ENCODE data around the gene MRPS10. TPM values are rescaled to one million over a fixed set of nuclear protein-coding genes. Genes with fewer than 3 reads are reported as not detected.
"Not testable (repeated sequence)": the region's sequence is repeated elsewhere in the genome, so short reads cannot be mapped to it uniquely, and the experiment has no call there.

Gene MRPS10
- total RNA-seq, 1 experiment from 2014 or later: 62.1 TPM

DNA sequence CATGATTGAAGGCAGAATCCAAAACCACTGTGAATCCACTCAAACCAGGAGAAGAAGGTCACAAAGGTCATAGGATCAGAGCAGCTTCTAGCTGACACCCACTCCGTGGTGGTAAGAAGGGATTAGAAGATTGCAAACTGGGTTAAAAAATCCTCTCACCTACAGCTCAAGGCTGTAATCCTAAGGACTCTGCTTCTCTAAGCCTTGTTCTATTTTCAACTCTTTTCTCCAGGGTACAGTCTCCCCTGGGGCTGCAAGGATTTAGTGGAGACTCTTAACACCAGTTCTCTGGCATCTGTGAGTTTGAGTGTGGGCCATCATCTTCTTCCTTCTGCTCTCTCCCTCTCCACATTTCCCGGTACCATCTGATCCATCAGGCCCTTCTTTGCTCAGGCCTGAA, 44.6 kb downstream of the MRPS10 start, which contains the start of gene GUCA1A:
Gene GUCA1A (plus strand): TSS at position 264 of the 400 bp plus-strand sequence. CDS start 250 bp downstream, outside the sequence.
- no TSS peak for BruUV-seq (replicated peaks)
- no peaks in the 10 kb centered on the region for H3K9me3 ChIP-seq (ENCODE audit: control insufficient read depth in 1 of 2, insufficient read depth in 1 of 2, low read depth in 1 of 2, low read length in 2 of 2)
- H3K4me2 ChIP-seq (ENCODE audit: low read length): no peak within 1 kb of the TSS
- no peaks in the 10 kb centered on the region for H3K79me2 ChIP-seq (ENCODE audit: insufficient read depth, low read length)
- intact Hi-C loops (cut with micrococcal nuclease): no loop called here
- DNase-seq (ENCODE audit: low read depth, low spot score): no peak
- no peak within 1 kb of the TSS for H2AFZ ChIP-seq (ENCODE audit: low read depth, low read length, poor library complexity, severe bottlenecking)
- no peak for ATAC-seq
- ChIA-PET RAD21 (ENCODE audit: low non-redundant PET in 1 of 2, low total read pairs in 2 of 2, uncharacterized antibody in 2 of 2, unreplicated experiment in 2 of 2) (no interaction called here), POLR2A (no interaction called here), CTCF (no interaction called here)
- no peaks in the 10 kb centered on the region for H3K4me1 ChIP-seq (ENCODE audit: control insufficient read depth in 1 of 2, insufficient read depth in 2 of 2, low read length in 2 of 2)
- H3K4me3 ChIP-seq (replicated peaks in 1 of 2; ENCODE audit: low read depth in 1 of 2, low read length in 2 of 2): no peak within 1 kb of the TSS
- H3K27me3 ChIP-seq (ENCODE audit: insufficient read depth, low read length): no peaks in the 10 kb centered on the region
- no peaks in the 10 kb centered on the region for H3K36me3 ChIP-seq (ENCODE audit: control insufficient read depth in 1 of 2, insufficient read depth in 2 of 2, low read length in 2 of 2)
- no peak for TF ChIP-seq ZFX (IDR thresholded peaks at IDR 0.05)
- no peak for TF ChIP-seq JUND (IDR thresholded peaks at IDR 0.05)
- TF ChIP-seq SP1 (IDR thresholded peaks at IDR 0.05; ENCODE audit: low read depth): no peak
- no peak for TF ChIP-seq TCF7L2 (IDR thresholded peaks at IDR 0.05; ENCODE audit: borderline replicate concordance, extremely low read depth, insufficient read depth, insufficient read length)
- TF ChIP-seq SRF (IDR thresholded peaks at IDR 0.05; ENCODE audit: low read depth): no peak
- no peak for TF ChIP-seq ELF1 (IDR thresholded peaks at IDR 0.05; ENCODE audit: borderline replicate concordance, low read depth)
- H4K20me1 ChIP-seq (ENCODE audit: insufficient read depth): no peaks in the 10 kb centered on the region
- no peak within 1 kb of the TSS for H3K27ac ChIP-seq (ENCODE audit: low read depth, low read length)
- H3K9me2 ChIP-seq (ENCODE audit: insufficient read depth): no peaks in the 10 kb centered on the region
- no peak within 1 kb of the TSS for H3K9ac ChIP-seq (ENCODE audit: low read length)

DNA sequence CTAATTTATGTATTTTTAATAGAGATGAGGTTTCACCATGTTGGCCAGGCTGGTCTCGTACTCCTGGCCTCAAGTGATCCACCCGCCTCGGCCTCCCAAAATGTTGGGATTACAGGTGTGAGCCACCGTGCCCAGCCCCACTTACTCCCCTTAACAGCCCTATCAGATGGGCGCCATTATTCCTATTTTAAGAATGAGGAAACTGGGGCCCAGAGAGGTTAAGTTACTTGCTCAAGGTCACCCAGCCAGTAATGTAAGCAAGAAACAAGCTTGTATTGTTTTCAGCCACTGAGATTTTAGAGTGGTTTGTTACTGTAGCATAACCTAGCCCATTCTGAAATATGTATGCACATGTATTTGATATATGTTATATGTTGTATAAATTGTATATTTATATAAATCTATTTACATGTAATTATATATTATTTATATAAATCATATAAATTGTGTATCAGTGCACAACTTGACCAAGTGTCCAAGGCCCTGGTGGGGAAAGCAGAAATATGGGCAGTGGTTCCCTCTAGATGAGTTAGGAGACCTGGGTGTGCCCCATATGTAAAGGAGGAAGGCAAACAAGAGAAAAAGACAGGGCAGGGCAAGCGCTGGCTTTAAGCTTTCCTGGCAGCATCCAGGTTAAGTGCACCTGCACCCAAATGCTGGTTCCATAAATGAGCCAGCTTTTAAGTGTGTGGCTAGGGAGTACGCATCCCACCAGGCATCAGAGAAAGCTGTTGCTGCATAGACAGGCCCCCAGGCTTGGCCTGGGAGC, 45.7 kb downstream of the MRPS10 start:
- H3K9me3 ChIP-seq (ENCODE audit: control insufficient read depth in 1 of 2, insufficient read depth in 1 of 2, low read depth in 1 of 2, low read length in 2 of 2): no peaks in the 10 kb centered on the region
- no peak overlapping the region for H3K9ac ChIP-seq (ENCODE audit: low read length)
- H3K27ac ChIP-seq (ENCODE audit: low read depth, low read length): no peak overlapping the region
- no peak for ATAC-seq
- H3K4me2 ChIP-seq (ENCODE audit: low read length): no peak overlapping the region
- intact Hi-C loops (cut with micrococcal nuclease): no loop called here
- no peaks in the 10 kb centered on the region for H3K79me2 ChIP-seq (ENCODE audit: insufficient read depth, low read length)
- H4K20me1 ChIP-seq (ENCODE audit: insufficient read depth): no peaks in the 10 kb centered on the region
- CTCF ChIA-PET: no interaction called here
- H3K4me1 ChIP-seq (ENCODE audit: control insufficient read depth in 1 of 2, insufficient read depth in 2 of 2, low read length in 2 of 2): peaks cover under 1 to 3% of the 10 kb centered on the region in 2 experiments; a peak in 3 of 4 replicates
- H3K36me3 ChIP-seq (ENCODE audit: control insufficient read depth in 1 of 2, insufficient read depth in 2 of 2, low read length in 2 of 2): no peaks in the 10 kb centered on the region
- no TSS peak for BruUV-seq (replicated peaks)
- no peak overlapping the region for H2AFZ ChIP-seq (ENCODE audit: low read depth, low read length, poor library complexity, severe bottlenecking)
- RAD21 ChIA-PET (ENCODE audit: low non-redundant PET in 1 of 2, low total read pairs in 2 of 2, uncharacterized antibody in 2 of 2, unreplicated experiment in 2 of 2): no interaction called here
- no peaks in the 10 kb centered on the region for H3K27me3 ChIP-seq (ENCODE audit: insufficient read depth, low read length)
- POLR2A ChIA-PET: no interaction called here
- no peak for DNase-seq (ENCODE audit: low read depth, low spot score)
- H3K9me2 ChIP-seq (ENCODE audit: insufficient read depth): no peaks in the 10 kb centered on the region
- no peak overlapping the region for H3K4me3 ChIP-seq (replicated peaks in 1 of 2; ENCODE audit: low read depth in 1 of 2, low read length in 2 of 2)
- TF ChIP-seq CBX3 (IDR thresholded peaks at IDR 0.05; ENCODE audit: low read depth) (no peak), MAX (IDR thresholded peaks at IDR 0.05) (no peak)

DNA sequence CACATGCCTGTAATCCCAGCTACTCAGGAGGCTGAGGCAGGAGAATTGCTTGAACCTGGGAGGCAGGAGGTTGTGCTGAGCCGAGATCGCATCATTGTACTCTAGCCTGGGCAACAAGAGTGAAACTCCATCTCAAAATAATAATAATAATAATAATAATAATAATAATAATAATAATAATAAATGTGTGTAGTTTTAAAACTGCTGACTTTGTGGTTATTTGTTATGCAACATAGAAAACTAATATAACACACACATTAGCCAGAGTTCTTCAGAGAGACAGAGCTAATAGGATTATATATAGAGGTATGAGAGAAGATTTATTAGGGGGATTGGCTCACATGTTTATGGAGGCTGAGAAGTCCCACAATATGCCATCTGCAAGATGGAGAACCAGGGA, 47.9 kb downstream of the MRPS10 start:
- CTCF ChIA-PET: interaction anchor here (0.7 kb wide), 1 partner anchor 96 kb away, joined by 3 read pairs; no protein-coding TSS in a partner anchor
- H3K4me1 ChIP-seq (ENCODE audit: control insufficient read depth in 1 of 2, insufficient read depth in 2 of 2, low read length in 2 of 2): peaks cover 3 to 13% of the 10 kb centered on the region in 2 experiments; a peak in 3 of 4 replicates
- H3K4me3 ChIP-seq (replicated peaks in 1 of 2; ENCODE audit: low read depth in 1 of 2, low read length in 2 of 2); H3K27me3 ChIP-seq (ENCODE audit: insufficient read depth, low read length); POLR2A ChIA-PET; DNase-seq (ENCODE audit: low read depth, low spot score); H3K9ac ChIP-seq (ENCODE audit: low read length); H3K9me3 ChIP-seq (ENCODE audit: control insufficient read depth in 1 of 2, insufficient read depth in 1 of 2, low read depth in 1 of 2, low read length in 2 of 2); H3K79me2 ChIP-seq (ENCODE audit: insufficient read depth, low read length); H3K4me2 ChIP-seq (ENCODE audit: low read length); H4K20me1 ChIP-seq (ENCODE audit: insufficient read depth); RAD21 ChIA-PET (ENCODE audit: low non-redundant PET in 1 of 2, low total read pairs in 2 of 2, uncharacterized antibody in 2 of 2, unreplicated experiment in 2 of 2); BruUV-seq (replicated peaks); H3K9me2 ChIP-seq (ENCODE audit: insufficient read depth); ATAC-seq; H3K27ac ChIP-seq (ENCODE audit: low read depth, low read length); H2AFZ ChIP-seq (ENCODE audit: low read depth, low read length, poor library complexity, severe bottlenecking); H3K36me3 ChIP-seq (ENCODE audit: control insufficient read depth in 1 of 2, insufficient read depth in 2 of 2, low read length in 2 of 2): not testable (repeated sequence)
- intact Hi-C loops (cut with micrococcal nuclease): loop anchor here (10.0 kb wide), 1 partner anchor 385 kb away; the partner anchor contains the start of genes PRICKLE4 and TOMM6
